Measurements from ENCODE around the gene SHB. TPM values are rescaled to one million over a fixed set of nuclear protein-coding genes. Genes with fewer than 3 reads are reported as not detected.

Gene SHB
- total RNA-seq, 1 experiment from 2014 or later = 12.2 TPM

- TF ChIP-seq ETV6 (CRISPR knock-in tag; IDR thresholded peaks at IDR 0.05) (0 out of 2 replicates have a peak, but pooled peaks have one; percentile 18), TEAD1 (CRISPR knock-in tag; IDR thresholded peaks at IDR 0.05) (no peak), ZNF512 (CRISPR knock-in tag; IDR thresholded peaks at IDR 0.05; ENCODE audit: borderline replicate concordance) (0 out of 2 replicates have a peak, but pooled peaks have one; percentile 5)
- Mint-ChIP-seq H3K27me3 (ENCODE audit: low read depth) (peaks cover 8% of the 10 kb centered on the region; the same call in 1 of the 2 replicates), H3K36me3 (peaks cover 9% of the 10 kb centered on the region), H3K4me1 (peaks cover 18% of the 10 kb centered on the region), H3K27ac (no peak overlapping the region), H3K4me3 (peak overlapping the region; percentile 79), H3K9me3 (no peaks in the 10 kb centered on the region)
- no peak for DNase-seq (ENCODE audit: low spot score)
- POLR2A ChIA-PET = interaction anchor here (1.0 kb wide), 1 partner anchor 166 kb away, joined by 4 read pairs; the partner anchor contains the start of gene SHB
- no peak for ATAC-seq
- CTCF ChIA-PET = interaction anchor here (0.5 to 3.6 kb wide), 11 partner anchors 10 to 717 kb away, joined by 3 to 22 read pairs (median 3); partner anchors contain the start of gene ANKRD18A
Measured at GRCh38 chr9:37902796-37903646, 166.0 kb downstream of the SHB start.

- ChIA-PET CTCF (no interaction called here), POLR2A (no interaction called here)
- Mint-ChIP-seq H3K4me1 (peaks cover 18% of the 10 kb centered on the region), H3K36me3 (peaks cover 14% of the 10 kb centered on the region), H3K27me3 (ENCODE audit: low read depth) (peaks cover 8% of the 10 kb centered on the region; the same call in 1 of the 2 replicates), H3K9me3 (no peaks in the 10 kb centered on the region), H3K4me3 (no peak overlapping the region), H3K27ac (no peak overlapping the region)
- TF ChIP-seq SMAD3 (CRISPR knock-in tag; IDR thresholded peaks at IDR 0.05; ENCODE audit: borderline replicate concordance) (no peak), MAX (CRISPR knock-in tag; IDR thresholded peaks at IDR 0.05) (no peak), STAT6 (CRISPR knock-in tag; conservative IDR thresholded peaks at IDR 0.05; ENCODE audit: low read depth) (no peak), ZSCAN18 (CRISPR knock-in tag; IDR thresholded peaks at IDR 0.05) (no peak), USF2 (CRISPR knock-in tag; IDR thresholded peaks at IDR 0.05) (no peak), PRRX2 (CRISPR knock-in tag; IDR thresholded peaks at IDR 0.05) (no peak), ZNF317 (CRISPR knock-in tag; IDR thresholded peaks at IDR 0.05; ENCODE audit: borderline replicate concordance, low read depth) (no peak), ZBTB21 (CRISPR knock-in tag; IDR thresholded peaks at IDR 0.05; ENCODE audit: borderline replicate concordance) (no peak), MYBL2 (CRISPR knock-in tag; IDR thresholded peaks at IDR 0.05) (no peak), ATF2 (CRISPR knock-in tag; IDR thresholded peaks at IDR 0.05; ENCODE audit: borderline replicate concordance, low read depth) (no peak)
- no peak for ATAC-seq
- no peak for DNase-seq (ENCODE audit: low spot score)
Measured at GRCh38 chr9:37902131-37902530, 166.9 kb downstream of the SHB start.

All from WTC11 (cell line).